ENCODE data around the gene ANKRD1.

DNA sequence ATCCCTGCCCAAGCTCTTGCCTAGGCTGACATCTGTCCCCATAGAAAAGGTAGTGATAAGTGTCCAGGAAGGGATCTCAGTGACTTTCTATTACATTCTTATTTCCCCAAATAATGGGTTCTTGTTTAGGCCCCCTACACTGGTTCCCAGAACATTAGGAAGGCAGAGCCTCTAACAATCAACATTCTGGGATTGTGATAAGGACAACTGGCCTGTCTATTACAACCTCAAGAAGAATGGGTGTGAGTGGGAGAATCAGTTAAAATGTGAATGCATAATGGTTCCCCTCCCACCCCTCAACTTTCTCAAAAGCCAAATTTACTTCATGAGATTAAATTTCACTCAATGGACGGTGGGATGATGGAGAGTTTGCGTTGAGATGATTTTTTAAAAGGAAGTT, 6.4 kb upstream of the ANKRD1 start:
- TF ChIP-seq, protein P1, sequence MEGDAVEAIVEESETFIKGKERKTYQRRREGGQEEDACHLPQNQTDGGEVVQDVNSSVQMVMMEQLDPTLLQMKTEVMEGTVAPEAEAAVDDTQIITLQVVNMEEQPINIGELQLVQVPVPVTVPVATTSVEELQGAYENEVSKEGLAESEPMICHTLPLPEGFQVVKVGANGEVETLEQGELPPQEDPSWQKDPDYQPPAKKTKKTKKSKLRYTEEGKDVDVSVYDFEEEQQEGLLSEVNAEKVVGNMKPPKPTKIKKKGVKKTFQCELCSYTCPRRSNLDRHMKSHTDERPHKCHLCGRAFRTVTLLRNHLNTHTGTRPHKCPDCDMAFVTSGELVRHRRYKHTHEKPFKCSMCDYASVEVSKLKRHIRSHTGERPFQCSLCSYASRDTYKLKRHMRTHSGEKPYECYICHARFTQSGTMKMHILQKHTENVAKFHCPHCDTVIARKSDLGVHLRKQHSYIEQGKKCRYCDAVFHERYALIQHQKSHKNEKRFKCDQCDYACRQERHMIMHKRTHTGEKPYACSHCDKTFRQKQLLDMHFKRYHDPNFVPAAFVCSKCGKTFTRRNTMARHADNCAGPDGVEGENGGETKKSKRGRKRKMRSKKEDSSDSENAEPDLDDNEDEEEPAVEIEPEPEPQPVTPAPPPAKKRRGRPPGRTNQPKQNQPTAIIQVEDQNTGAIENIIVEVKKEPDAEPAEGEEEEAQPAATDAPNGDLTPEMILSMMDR (IDR thresholded peaks at IDR 0.05; ENCODE audit: insufficient read depth, low read length, poor library complexity, severe bottlenecking): no peak
- TF ChIP-seq EZH2phosphoT487 (conservative IDR thresholded peaks at IDR 0.05; ENCODE audit: low read length): no peak

Measured in SU-DHL-6 (cell line).